ENCODE measurements around the gene RTN4RL2.
A peak's percentile ranks its signal among the peaks of the same experiment; 100 is the strongest.

Gene RTN4RL2

GRCh38 chr11:57460022-57460757 is at the start of gene RTN4RL2:
RTN4RL2 (plus strand) TSS chr11:57460528; CDS start chr11:57460866, 338 bp downstream.
- peak; percentile 88 for DNase-seq

GRCh38 chr11:57413681-57414080 is 46.6 kb upstream of the RTN4RL2 start:
- no peak for DNase-seq

DNA sequence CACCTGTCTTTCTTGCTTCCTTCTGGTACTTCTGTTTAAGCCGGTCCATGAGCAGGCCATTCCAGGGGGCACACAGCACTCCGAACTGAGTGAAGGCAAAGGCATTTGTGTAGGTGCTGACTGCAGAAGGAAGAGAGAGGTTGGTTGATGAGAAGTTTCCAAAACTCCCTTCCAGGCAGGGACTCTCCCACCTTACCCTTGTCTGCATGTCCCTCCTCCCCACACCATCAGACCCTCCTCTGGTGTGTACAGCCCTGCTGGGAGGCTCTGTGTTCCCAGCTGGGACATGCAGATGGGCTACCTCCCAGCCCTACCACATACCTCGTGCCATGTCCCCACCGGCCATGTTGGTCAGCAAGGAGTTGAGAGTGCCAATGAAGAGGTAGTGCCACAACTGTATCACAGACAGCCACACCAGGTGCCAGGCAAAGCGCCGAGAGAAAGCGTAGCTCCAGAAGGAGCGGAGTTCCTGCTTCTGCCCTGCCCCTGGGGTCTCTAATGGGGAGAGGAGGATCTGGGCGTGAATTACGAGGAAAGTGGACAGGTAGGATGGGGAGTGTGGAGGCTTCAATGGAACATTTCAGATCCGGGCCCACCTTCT is 45.6 kb upstream of the RTN4RL2 start:
- no peak for DNase-seq

DNA sequence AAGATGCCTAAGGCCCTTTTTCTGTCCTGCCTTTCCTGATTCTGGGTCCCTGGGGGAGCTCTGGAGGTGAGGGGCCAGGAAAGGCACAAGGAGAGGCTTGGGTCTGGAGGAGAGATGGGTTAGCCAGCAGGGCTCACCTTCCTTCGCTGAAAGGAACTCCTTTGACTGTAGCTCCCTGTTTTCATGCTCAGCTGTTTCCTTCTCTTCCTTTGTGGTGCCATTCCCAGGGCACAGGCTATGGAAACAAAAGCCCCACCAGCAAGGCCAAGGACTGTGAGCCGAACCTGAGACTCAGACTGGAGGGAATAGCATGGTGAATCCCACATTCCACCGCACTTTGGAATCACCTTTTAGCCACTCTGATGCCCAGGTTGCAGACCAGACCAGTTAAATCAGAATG is 43.9 kb upstream of the RTN4RL2 start:
- no peak for DNase-seq

- no peak for DNase-seq
These were observed 43.3 kb upstream of the RTN4RL2 start for GRCh38 chr11:57417056-57417455.

DNA sequence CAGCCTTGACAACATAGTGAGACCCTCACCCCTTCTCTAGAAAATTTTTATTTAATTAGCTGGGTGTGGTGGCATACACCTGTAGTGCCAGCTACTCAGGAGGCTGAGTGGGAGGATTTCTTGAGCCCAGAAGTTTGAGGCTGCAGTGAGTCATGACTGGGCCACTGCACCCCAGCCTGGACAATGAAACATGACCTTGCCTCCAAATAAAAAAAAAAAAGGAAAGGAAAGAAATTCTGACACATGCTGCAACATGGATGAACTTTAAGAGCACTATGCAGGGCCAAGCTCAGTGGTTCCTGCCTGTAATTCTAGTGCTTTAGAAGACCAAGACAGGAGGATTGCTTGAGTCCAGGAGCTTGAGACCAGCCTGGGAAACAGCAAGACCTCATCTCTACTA is 42.2 kb upstream of the RTN4RL2 start:
- no peak for DNase-seq

DNA sequence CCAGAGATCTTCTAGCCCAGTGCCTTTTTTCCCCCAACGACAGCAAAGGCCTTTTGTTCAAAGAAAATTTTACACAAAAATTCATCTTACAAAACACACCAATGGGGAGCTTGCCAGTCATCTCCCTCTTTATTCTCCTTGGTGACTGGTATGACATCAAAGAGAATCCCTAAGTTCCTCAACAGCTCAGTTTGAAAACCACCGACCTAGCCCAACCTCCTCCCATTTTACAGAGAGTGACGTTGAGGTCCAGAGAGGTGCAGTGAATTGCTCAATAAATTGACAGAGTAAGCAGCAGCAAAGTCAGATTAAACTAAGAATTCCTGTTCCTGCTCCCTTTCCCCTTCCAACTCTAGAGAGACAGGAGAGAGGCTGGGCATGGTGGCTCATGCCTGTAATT is 41.2 kb upstream of the RTN4RL2 start:
- DNase-seq, result no peak

GRCh38 chr11:57421066-57421465 is 39.3 kb upstream of the RTN4RL2 start:
- DNase-seq, result no peak

- no peak for DNase-seq
These were observed 38.5 kb upstream of the RTN4RL2 start for GRCh38 chr11:57421805-57422204.

GRCh38 chr11:57422669-57423068 is 37.7 kb upstream of the RTN4RL2 start:
- no peak for DNase-seq

DNA sequence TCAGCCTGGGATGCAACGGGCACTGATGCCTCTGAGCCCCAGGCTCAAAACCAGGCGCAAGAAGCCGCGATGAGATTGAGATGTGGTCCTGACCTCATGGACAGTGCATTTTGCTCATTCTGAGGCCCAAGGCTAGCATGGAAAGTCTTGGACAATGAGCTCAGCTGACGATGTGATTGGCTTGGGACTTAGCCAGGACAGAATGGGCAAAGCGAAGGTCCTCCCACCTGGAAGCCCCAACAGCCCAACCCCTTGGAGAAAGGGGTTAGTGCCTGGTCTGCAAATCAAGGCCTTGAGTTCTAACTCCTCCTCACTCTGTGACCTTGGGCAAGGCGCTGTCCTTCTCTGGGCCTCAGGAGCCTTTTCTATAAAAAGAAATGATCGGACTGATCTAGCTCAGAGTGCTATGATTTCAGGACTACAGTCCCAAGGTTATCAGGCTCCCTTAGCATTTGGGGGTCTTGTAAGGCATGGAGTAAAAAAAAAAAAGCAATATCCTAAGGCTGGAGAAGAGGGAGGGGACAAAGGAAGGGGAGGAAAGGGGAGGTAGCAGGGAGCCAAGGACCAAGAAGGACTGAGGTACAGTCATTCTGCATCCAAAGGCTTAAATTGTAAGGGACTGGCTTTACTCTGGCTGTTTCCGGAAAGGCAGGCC is 36.1 kb upstream of the RTN4RL2 start:
- DNase-seq, result no peak

- DNase-seq, result peak; percentile 99
These were observed 35.4 kb upstream of the RTN4RL2 start for GRCh38 chr11:57424792-57425564.

DNA sequence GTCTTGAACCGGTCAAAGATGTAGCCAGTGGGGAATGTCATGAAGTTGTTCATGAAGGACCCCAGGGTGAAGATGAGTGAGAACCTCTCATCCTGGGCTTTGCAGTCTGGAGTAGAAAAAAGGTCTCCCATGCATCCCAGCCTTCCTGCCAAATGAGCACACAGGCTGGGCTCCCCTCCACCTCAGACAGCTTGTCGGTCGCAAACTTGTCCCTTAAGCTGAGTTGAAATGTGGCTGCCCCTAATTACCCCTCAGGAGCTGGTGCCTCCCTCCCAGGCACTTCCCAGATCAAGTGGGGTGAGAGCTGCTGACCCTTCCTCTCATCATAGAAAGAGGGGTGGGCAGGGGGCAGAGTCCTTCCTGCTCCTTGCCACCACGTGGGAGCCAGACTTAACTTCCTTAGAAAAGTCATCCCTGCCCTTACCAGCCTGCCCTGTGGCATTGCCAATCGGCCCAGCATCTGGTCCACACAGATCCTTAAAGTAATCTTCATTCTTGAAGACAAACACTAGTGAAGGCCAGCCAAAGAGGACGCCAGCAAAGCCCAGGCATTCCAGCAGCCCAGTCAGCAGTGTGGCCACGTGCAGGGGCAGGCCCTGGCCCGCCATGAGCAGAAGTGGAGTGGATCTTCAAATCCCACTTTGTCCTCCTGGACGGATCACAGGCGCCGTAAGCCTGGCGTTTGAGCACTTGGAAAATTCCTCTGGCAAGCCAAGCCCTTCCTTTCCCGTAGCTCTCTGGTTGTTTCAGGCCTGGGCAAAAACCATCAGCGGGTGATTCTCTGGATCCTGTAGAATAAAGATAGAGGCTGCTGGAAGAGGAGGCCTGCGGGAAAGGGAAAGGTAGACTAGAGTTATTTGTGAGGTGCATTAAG is 34.5 kb upstream of the RTN4RL2 start:
- DNase-seq, result no peak

DNA sequence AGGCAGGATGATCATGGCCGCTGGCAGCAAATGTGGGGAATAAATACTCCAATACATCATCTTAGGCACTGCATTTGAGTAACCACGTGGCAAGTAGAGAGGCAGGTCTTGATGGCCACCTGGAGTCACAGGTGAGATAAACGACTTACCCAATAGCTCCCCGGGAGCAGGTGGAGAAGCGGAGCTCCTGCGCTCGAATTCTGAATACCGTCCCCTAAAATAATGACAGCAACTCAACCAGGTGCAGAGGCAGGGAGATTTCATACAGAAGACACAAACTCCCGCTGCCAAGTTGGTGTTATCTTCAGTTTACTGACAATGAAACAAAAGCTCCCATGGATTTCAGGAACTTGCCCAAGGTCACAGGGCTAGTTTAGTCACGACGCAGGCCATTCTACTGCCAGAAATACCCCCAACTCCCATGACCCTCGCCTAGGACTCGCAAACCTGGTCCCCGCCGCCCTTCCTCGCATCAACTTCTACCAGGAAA is 33.8 kb upstream of the RTN4RL2 start:
- DNase-seq, result peak; percentile 46

- DNase-seq, result peak; percentile 96
These were observed 33.2 kb upstream of the RTN4RL2 start, which contains the start of gene SLC43A3 for GRCh38 chr11:57426929-57427726. SLC43A3 (minus strand) TSS chr11:57427121; CDS start chr11:57426172, 949 bp downstream.

- no peak for DNase-seq
These were observed 32.6 kb upstream of the RTN4RL2 start for GRCh38 chr11:57427727-57428082.

- no peak for DNase-seq
These were observed 31.7 kb upstream of the RTN4RL2 start for GRCh38 chr11:57428643-57429042.

DNA sequence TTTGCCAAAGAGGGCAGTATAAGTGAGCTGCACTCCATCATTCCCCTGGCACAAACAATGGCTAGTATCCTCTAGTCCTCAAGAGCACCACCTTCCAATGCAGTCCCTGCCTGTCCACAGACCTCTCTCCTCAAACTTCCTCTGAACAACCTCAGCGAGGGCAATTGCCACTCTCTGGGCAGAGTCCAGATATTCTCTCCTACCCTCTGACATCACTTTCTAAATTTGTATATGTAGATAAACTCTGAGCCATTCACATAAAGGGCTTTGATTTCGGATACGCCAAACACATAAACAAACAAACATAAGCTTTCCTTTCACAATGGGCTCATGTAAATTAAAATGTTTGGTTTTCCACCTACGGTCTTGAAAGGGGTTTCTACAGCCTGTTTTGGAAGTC is 30.4 kb upstream of the RTN4RL2 start:
- no peak for DNase-seq

- peak; percentile 57 for DNase-seq
These were observed 29.4 kb upstream of the RTN4RL2 start for GRCh38 chr11:57430952-57431351.

- no peak for DNase-seq
These were observed 28.2 kb upstream of the RTN4RL2 start for GRCh38 chr11:57432149-57432561.

DNA sequence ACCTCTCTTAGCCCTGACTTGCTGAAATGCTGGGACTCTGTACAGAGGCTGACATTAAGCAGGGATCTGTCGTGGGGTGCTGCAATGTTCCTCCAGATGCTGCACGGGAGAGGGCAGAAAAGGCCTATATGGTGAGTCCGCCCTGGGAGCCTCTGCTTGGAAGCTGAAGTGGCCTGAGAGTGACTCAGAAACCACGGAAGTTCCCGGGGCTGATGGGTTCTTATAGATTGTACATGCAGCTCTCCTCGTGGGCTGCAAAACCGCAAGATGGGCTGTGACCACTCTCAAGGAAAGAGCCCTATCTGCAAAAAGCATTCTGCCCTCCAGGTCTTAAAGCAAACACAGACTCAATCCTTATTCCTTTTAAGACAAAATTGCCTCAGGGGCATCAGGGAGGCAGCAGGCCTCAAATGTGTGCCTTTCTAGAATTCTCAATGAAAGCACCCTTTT is 27.6 kb upstream of the RTN4RL2 start:
- DNase-seq, result peak; percentile 99
